ENCODE measurements around the gene MYT1. TPM values are rescaled to one million over a fixed set of nuclear protein-coding genes. Genes with fewer than 3 reads are reported as not detected.

Gene MYT1
- total RNA-seq, 2 donors from 2014 or later = 0.21 to 0.34 TPM

GRCh38 chr20:64138276-64138815 lies 25.9 kb upstream of the MYT1 start:
- DNase-seq (no peak), ATAC-seq (no peak)
- intact Hi-C loops (cut with DNase I) = no loop called here

- ATAC-seq (no peak), DNase-seq (no peak)
- intact Hi-C loops (cut with DNase I) = no loop called here
These were observed 24.8 kb upstream of the MYT1 start for GRCh38 chr20:64139199-64140060.

GRCh38 chr20:64140061-64140931 lies 24.0 kb upstream of the MYT1 start:
- intact Hi-C loops (cut with DNase I) = no loop called here
- no peak for ATAC-seq
- no peak for DNase-seq

- no peak for DNase-seq
- no peak for ATAC-seq
- intact Hi-C loops (cut with DNase I) = no loop called here
These were observed 23.3 kb upstream of the MYT1 start for GRCh38 chr20:64140956-64141355.

GRCh38 chr20:64142590-64142989 lies 21.7 kb upstream of the MYT1 start:
- DNase-seq (no peak), ATAC-seq (no peak)
- intact Hi-C loops (cut with DNase I) = no loop called here

GRCh38 chr20:64143018-64143801 lies 21.0 kb upstream of the MYT1 start:
- intact Hi-C loops (cut with DNase I) = no loop called here
- ATAC-seq (no peak), DNase-seq (no peak)

GRCh38 chr20:64144144-64144912 lies 19.9 kb upstream of the MYT1 start:
- DNase-seq = no peak
- no peak for ATAC-seq
- intact Hi-C loops (cut with DNase I) = no loop called here

GRCh38 chr20:64145458-64146300 lies 18.6 kb upstream of the MYT1 start:
- intact Hi-C loops (cut with DNase I) = no loop called here
- ATAC-seq (no peak), DNase-seq (no peak)

- intact Hi-C loops (cut with DNase I) = no loop called here
- DNase-seq (no peak), ATAC-seq (no peak)
These were observed 17.8 kb upstream of the MYT1 start for GRCh38 chr20:64146301-64146935.

- no peak for ATAC-seq
- no peak for DNase-seq
- intact Hi-C loops (cut with DNase I) = no loop called here
These were observed 17.2 kb upstream of the MYT1 start for GRCh38 chr20:64146936-64147477.

GRCh38 chr20:64148581-64148980 lies 15.7 kb upstream of the MYT1 start:
- intact Hi-C loops (cut with DNase I) = no loop called here

GRCh38 chr20:64149141-64149540 lies 15.1 kb upstream of the MYT1 start:
- ATAC-seq (no peak), DNase-seq (no peak)
- intact Hi-C loops (cut with DNase I) = no loop called here

More at GRCh38 chr20:64148581-64148980, 15.7 kb upstream of the MYT1 start:
- DNase-seq (no peak), ATAC-seq (no peak)

- ATAC-seq = no peak
These were observed 14.3 kb upstream of the MYT1 start for GRCh38 chr20:64149809-64150560.

GRCh38 chr20:64150756-64151632 lies 13.3 kb upstream of the MYT1 start:
- intact Hi-C loops (cut with DNase I) = no loop called here
- no peak for DNase-seq
- no peak for ATAC-seq

More at GRCh38 chr20:64149809-64150560, 14.3 kb upstream of the MYT1 start:
- no peak for DNase-seq
- intact Hi-C loops (cut with DNase I) = no loop called here
